ENCODE results near the gene ZNF142.

- TF ChIP-seq POLR2AphosphoS5 (IDR thresholded peaks at IDR 0.05), result no peak
- TF ChIP-seq, protein P1, sequence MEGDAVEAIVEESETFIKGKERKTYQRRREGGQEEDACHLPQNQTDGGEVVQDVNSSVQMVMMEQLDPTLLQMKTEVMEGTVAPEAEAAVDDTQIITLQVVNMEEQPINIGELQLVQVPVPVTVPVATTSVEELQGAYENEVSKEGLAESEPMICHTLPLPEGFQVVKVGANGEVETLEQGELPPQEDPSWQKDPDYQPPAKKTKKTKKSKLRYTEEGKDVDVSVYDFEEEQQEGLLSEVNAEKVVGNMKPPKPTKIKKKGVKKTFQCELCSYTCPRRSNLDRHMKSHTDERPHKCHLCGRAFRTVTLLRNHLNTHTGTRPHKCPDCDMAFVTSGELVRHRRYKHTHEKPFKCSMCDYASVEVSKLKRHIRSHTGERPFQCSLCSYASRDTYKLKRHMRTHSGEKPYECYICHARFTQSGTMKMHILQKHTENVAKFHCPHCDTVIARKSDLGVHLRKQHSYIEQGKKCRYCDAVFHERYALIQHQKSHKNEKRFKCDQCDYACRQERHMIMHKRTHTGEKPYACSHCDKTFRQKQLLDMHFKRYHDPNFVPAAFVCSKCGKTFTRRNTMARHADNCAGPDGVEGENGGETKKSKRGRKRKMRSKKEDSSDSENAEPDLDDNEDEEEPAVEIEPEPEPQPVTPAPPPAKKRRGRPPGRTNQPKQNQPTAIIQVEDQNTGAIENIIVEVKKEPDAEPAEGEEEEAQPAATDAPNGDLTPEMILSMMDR (IDR thresholded peaks at IDR 0.05 in 8 of 11, conservative IDR thresholded peaks at IDR 0.05 in 3 of 11), result no peak
Measured at GRCh38 chr2:218664653-218665052, 5.2 kb upstream of the ZNF142 start.
